Measurements from ENCODE around the gene CCL22. TPM values are rescaled to one million over a fixed set of nuclear protein-coding genes. Genes with fewer than 3 reads are reported as not detected.
A peak's percentile ranks its signal among the peaks of the same experiment; 100 is the strongest.

CCL22 gene
- total RNA-seq: 1 to 10 TPM in 1 of 4 donors, not detected in 3; 6.7 TPM

DNA sequence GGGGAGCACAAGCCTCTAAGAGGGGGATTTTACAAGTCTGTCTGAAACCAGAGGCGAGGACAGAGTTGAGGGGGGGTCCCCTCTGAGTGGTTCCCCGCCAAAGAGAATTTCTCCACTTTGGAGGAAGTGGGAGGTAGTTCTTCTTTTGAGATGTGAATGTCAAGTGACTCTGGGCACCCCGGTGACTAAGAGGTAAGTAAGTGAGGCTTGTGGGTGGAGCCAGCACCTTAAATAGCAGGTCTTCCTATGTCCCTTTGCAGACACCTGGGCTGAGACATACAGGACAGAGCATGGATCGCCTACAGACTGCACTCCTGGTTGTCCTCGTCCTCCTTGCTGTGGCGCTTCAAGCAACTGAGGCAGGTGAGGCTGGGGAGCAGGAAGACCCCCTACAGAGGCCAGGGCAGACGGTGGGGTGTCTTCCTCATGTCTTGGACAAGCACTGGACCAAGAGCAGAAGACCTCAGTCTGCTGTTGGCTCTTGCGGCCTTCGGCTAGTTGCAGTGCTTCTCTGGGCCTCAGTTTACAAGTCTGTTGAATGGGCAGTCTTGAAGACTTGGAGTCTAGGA, at the start of gene CCL22:
TSS of gene CCL22 (plus strand) at position 257 of the 569 bp plus-strand sequence. CDS start at position 291, 34 bp downstream.
- no peak for DNase-seq (ENCODE audit: low spot score)
- ATAC-seq (ENCODE audit: low FRiP score): no peak
- no peak for TF ChIP-seq CTCF (IDR thresholded peaks at IDR 0.05)

GRCh38 chr16:57310801-57311200, 47.8 kb upstream of the CCL22 start:
- no peak for ATAC-seq (ENCODE audit: low FRiP score)
- no peak for TF ChIP-seq CTCF (IDR thresholded peaks at IDR 0.05)

GRCh38 chr16:57313509-57313908, 45.1 kb upstream of the CCL22 start:
- ATAC-seq (ENCODE audit: low FRiP score): no peak
- DNase-seq (ENCODE audit: low spot score): no peak
- no peak for TF ChIP-seq CTCF (IDR thresholded peaks at IDR 0.05)

More at GRCh38 chr16:57310801-57311200, 47.8 kb upstream of the CCL22 start:
- no peak for DNase-seq (ENCODE audit: low spot score)

DNA sequence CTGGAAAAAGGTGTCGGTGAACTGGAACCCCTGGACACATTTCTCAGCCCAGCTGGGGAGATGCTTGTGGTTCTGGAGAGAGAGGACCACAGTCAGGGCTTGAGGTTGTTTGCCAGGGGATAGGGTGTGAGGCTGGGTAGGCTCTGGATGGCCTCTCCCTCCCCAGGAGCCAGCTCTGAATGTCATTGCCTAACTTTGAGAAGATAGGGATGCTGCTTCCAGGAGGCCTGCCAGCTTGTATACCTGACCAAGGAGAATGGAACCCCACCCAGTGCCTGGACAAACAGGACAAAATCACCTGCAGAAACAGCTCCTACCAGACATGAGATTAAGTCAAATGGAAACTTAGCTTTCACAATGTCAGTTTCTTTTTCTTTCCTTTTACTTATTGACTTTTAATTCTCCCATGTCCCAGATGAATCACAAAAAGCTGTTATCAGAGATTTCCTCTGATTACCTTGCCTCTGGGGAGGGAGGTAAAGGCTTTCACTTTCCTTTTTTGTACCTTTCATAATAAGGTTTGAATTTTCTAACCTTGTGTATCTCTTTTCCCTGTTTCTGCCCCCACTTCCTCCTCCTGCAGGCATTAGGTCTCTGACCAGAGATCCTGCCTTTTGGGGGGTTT, 44.3 kb upstream of the CCL22 start:
- DNase-seq (ENCODE audit: low spot score) (no peak), ATAC-seq (ENCODE audit: low FRiP score) (no peak)
- no peak for TF ChIP-seq CTCF (IDR thresholded peaks at IDR 0.05)

DNA sequence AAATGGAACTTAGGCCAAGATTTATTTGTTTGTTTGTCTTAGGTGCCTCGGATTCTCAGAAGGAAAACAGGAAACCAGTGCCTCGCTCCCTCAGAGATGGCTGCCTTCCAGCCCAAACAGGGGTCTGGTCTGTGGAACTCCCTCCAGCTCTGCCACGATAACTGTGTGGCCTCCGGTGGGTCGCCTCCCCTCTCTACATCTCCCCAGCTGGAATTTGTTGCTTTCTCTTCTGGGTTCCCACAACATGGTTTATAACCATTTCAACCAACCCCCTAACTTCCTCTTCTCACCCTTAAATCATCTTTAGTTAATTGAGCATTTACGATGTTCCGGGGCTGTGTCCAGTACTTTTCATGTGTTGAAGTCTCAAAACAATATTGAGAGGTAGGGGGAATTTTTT, 43.2 kb upstream of the CCL22 start:
- DNase-seq (ENCODE audit: low spot score): no peak
- no peak for TF ChIP-seq CTCF (IDR thresholded peaks at IDR 0.05)
- no peak for ATAC-seq (ENCODE audit: low FRiP score)

GRCh38 chr16:57316390-57317017, 42.1 kb upstream of the CCL22 start:
- peak; percentile 54 for ATAC-seq (ENCODE audit: low FRiP score)
- no peak for DNase-seq (ENCODE audit: low spot score)
- no peak for TF ChIP-seq CTCF (IDR thresholded peaks at IDR 0.05)
